GM12875 (cell line): Measurements from ENCODE around the gene UIMC1.

Experiments used
- H3K4me3 ChIP-seq: one replicate; pipeline ENCODE4 v1.5.1; 2011; ENCODE audit warnings: low read depth, low read length, control low read depth
- CTCF ChIP-seq: IDR thresholded peaks from 2 replicates; pipeline ENCODE4 v1.5.1; 2011; ENCODE audit warnings: low read depth, mild to moderate bottlenecking, control low read depth, inconsistent platforms, low read length, moderate library complexity, borderline replicate concordance; ENCODE audit not compliant: insufficient read depth

The UIMC1 gene

GRCh38 chr5:176880366-176881020, 126.1 kb downstream of the UIMC1 start:
- no peak overlapping the region for H3K4me3 ChIP-seq
- TF ChIP-seq CTCF, result no peak

DNA sequence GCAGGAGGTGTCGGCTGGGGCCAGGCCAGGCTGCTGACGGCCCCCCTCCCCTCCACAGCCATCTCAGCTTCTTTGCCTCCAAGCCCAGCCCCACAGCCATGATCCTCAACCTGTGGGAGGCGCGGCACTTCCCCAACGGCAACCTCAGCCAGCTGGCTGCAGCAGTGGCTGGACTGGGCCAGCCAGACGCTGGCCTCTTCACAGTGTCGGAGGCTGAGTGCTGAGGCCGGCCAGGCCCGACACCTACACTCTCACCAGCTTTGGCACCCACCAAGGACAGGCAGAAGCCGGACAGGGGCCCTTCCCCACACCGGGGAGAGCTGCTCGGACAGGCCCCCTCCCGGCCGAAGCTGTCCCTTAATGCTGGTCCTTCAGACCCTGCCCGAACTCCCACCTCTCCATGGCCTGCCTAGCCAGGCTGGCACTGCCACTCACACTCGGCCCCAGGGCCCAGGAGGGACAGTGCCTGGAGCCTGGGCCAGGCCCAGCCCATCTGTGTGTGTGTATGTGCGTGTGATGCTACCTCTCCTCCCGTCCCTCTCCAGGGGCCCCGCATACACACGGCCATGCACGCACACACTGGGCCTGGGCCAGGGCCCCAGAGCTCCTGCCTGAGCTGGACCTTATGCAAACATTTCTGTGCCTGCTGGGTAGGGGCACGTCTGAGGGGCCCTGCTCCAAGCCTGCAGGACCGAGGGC, 126.8 kb downstream of the UIMC1 start:
- no peak overlapping the region for H3K4me3 ChIP-seq
- no peak for TF ChIP-seq CTCF

GRCh38 chr5:176878906-176879662, 127.5 kb downstream of the UIMC1 start:
- no peak overlapping the region for H3K4me3 ChIP-seq
- no peak for TF ChIP-seq CTCF

GRCh38 chr5:176878463-176878862, 128.1 kb downstream of the UIMC1 start:
- no peak overlapping the region for H3K4me3 ChIP-seq
- TF ChIP-seq CTCF, result no peak

DNA sequence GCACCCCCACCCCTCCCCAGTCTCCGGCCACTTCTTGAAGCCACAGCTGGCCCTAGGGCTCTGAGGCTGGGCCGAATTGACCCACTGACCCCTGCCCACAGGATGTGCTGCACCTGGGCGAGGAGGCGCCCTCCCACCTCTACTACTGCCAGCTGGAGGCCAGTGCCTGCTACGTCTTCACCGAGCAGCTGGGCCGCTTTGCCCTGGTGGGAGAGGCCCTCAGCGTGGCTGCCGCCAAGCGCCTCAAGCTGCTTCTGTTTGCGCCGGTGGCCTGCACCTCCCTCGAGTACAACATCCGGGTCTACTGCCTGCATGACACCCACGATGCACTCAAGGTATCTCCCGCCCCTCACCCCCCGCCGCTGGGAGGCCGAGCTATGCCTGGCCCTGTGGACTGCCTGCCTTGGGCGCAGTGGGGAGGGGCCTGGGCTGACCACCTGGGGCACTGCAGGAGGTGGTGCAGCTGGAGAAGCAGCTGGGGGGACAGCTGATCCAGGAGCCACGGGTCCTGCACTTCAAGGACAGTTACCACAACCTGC, 128.7 kb downstream of the UIMC1 start:
- no peak overlapping the region for H3K4me3 ChIP-seq
- TF ChIP-seq CTCF, result no peak

DNA sequence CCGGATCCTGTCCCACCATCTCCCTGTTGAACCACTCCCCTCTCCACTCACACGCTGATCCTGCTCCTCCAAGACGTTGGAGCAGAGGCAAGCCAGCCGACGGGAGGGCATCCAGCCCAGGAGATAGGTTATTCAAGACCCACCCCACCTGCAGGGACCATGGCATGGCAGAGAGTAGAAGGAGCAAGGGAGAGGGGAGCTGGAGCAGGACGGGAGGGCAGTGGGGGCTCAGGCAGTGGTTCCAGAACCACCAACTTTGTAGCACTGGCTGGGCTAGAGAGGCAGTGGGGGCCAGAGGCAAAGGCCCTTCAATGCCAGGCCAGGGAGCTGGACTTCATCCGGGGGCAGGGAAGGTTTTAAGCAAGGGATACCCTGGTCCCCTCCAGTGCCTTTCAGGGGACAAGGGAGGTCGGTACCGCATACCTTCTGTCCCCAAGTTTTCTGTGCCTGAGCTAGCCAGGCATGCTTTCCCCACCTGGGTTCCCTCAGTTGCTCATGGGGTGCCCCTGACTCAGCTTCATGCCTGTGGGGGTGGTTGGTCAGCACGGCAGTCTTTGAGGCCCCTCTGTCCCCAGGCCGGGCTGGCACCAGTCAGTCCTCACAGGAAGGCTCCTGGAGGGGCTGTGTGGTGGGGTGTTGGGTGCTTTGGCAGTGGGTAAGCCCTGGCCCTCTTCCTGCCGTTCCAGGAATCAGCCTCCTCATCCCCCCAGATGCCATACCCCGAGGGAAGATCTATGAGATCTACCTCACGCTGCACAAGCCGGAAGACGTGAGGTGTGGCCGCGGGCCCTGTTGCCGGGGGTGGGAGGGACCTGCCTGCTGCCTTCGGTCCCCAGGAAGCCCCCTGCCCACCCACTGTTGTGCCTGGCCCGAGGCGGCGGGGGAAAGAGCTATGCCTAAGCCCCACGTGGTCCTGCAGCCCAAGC, 129.8 kb downstream of the UIMC1 start:
- H3K4me3 ChIP-seq, result no peak overlapping the region
- no peak for TF ChIP-seq CTCF
